Skeletal muscle tissue (tissue), 5 donors: ENCODE measurements around the gene MAP3K15. TPM values are rescaled to one million over a fixed set of nuclear protein-coding genes. Genes with fewer than 3 reads are reported as not detected.
A peak's percentile ranks its signal among the peaks of the same experiment; 100 is the strongest.

Experiments
- H3K27ac ChIP-seq: one replicate; pipeline ENCODE4 v1.7.0; 2013; ENCODE audit warnings: mild to moderate bottlenecking, low read depth, low read length, inconsistent platforms
- H3K27me3 ChIP-seq, 3 donors: one replicate each; pipeline ENCODE4 v1.7.0; 2013; ENCODE audit warnings: low read length in 3 of 3; ENCODE audit not compliant: control insufficient read depth in 3 of 3, insufficient read depth in 3 of 3
- H3K36me3 ChIP-seq, 3 donors: one replicate each; pipeline ENCODE4 v1.7.0; 2013; ENCODE audit warnings: low read length in 3 of 3; ENCODE audit not compliant: control insufficient read depth in 3 of 3, insufficient read depth in 3 of 3
- H3K4me1 ChIP-seq, 3 donors: one replicate each; pipeline ENCODE4 v1.7.0; 2013; ENCODE audit warnings: low read length in 3 of 3, mild to moderate bottlenecking in 3 of 3; ENCODE audit not compliant: control insufficient read depth in 3 of 3, insufficient read depth in 3 of 3
- H3K4me3 ChIP-seq, 3 donors: one replicate each; pipeline ENCODE4 v1.7.0; 2013; ENCODE audit warnings: low read length in 3 of 3
- H3K9ac ChIP-seq, 3 donors: one replicate each; pipeline ENCODE4 v1.7.0; 2013; ENCODE audit warnings: low read length in 3 of 3, mild to moderate bottlenecking in 3 of 3, moderate library complexity in 2 of 3, low read depth in 1 of 3
- H3K9me3 ChIP-seq, 3 donors: one replicate each; pipeline ENCODE4 v1.7.0; 2013; ENCODE audit warnings: low read length in 3 of 3; ENCODE audit not compliant: control insufficient read depth in 3 of 3
- small RNA-seq: library from RNA; depleted of rRNA; stranded (forward); fragments of <200 nt; gene quantifications from one replicate; pipeline ENCODE3, GENCODE V24; 2014
- total RNA-seq: library from RNA; depleted of rRNA; stranded (reverse); fragments of >200 nt; gene quantifications from one replicate; pipeline ENCODE4 v1.2.3, GENCODE V29; 2014
- donor health status: Osteomylitis.

Gene MAP3K15
- total RNA-seq, 1 donor from 2014 or later = 0.52 TPM

DNA sequence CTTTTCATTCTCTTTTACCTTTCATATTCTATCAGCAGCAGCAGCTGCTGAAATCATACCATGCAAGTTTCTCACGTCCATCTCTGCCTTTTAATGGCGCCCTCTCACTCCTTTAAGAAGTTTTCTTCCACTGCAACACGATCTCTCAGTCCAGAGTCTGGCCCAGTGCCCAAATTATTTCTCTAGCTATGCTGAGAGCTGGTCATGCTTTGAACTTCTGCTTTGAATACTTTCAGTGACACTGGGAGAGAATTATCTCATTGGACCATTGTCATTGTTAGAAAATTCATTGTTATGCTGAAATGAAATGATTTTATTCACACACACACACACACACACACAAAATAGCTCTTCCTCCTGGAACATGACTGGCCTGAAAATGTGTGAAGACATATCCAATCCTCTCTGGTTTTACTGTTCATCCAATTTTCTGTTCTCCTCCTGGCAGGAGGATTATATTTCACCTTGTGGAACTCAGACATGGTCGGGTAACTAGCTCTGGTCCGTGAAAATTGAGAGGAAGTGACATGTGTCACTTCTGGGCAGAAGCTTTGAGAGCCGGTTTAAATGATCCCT is 172.9 kb downstream of the MAP3K15 start:
- Histone ChIP-seq H3K9me3 (no peaks in the 10 kb centered on the region), H3K4me1 (peaks cover 10 to 21% (median 13%) of the 10 kb centered on the region in 3 donors), H3K36me3 (no peaks in the 10 kb centered on the region), H3K9ac (peak overlapping the region in 1 of 3 donors; percentile 71), H3K4me3 (peak overlapping the region; percentile 74 to 77 (median 74)), H3K27ac (peak overlapping the region; percentile 57), H3K27me3 (no peaks in the 10 kb centered on the region)

DNA sequence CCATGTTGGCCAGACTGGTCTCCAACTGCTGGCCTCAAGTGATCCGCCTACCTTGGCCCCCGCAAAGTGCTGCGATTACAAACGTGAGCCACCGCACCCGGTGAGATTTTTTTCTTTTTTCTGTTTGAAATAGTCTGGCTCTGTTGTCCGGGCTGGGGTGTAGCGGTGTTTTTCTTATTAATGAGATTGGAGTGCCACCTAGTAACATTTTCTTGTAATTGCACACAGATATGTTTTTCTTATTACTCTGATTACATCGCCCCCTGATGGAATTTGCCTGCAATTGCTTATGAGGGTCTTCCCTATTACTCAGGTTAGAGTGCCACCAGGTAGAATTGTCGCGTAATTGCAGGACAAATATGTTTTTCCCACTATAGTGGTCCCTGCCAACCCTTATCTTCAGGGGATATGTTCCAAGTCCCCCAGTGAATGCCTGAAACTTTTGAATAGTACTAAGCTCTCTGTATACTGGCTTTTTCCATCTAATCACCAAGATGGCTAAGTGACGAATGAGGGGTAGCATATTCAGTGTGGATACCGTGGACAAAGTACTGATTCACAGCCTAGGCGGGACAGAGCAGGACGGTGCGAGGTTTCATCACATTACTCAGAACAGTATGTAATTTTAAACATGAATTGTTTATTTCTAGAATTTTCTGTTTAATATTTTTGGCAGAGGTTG is 180.2 kb downstream of the MAP3K15 start:
- Histone ChIP-seq H3K27ac (no peak overlapping the region), H3K9ac (no peak overlapping the region), H3K9me3 (peaks cover 0 to 5% (median 3%) of the 10 kb centered on the region in 3 donors), H3K27me3 (no peaks in the 10 kb centered on the region), H3K4me3 (no peak overlapping the region), H3K4me1 (peaks cover 0 to 6% (median 0%) of the 10 kb centered on the region in 3 donors), H3K36me3 (no peaks in the 10 kb centered on the region)

DNA sequence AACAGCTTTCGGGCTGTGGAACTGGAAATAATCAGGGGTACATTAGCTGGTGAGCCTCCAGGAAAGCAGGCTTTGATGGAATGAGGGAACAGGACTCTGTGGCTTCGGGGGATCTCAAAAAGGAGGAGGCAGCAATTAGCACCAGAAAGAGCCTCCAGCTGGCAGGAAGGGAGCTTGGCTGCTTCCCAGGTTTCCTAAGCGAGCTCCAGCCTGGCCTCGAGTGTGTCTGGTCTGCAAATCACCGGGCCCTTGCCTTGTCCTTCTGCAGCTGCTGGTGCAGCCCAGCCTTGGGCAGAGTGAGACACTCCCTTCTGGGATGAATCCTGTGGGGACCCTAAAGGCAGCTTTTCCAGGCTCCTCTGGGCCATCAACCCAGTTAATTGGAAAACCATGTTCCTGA is 182.3 kb downstream of the MAP3K15 start:
- Histone ChIP-seq H3K27ac (no peak overlapping the region), H3K4me1 (peaks cover 0 to 6% (median 0%) of the 10 kb centered on the region in 3 donors), H3K9me3 (peaks cover 0 to 5% (median 3%) of the 10 kb centered on the region in 3 donors), H3K9ac (peak overlapping the region in 1 of 3 donors; percentile 40), H3K36me3 (no peaks in the 10 kb centered on the region), H3K27me3 (no peaks in the 10 kb centered on the region), H3K4me3 (no peak overlapping the region)

DNA sequence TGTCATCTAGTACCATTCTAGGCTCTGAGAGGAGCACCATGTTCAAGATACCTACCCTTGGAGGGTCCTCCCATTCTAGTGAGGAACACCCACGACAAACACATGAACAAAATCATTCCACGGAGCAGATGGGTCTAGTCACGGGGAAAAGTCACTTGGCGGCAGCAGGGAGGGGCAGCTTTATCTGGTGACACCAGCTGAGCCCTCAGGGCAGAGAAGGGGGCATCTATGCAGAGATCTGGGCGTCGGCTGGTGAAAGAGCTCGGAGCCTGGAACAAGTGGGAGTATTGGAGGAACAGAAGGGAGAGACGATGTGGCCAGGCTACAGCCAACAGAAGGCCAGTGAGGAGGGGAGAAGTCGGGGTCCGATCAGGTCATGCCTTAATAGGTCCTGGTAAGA is 183.5 kb downstream of the MAP3K15 start:
- Histone ChIP-seq H3K4me3 (no peak overlapping the region), H3K9ac (no peak overlapping the region), H3K36me3 (no peaks in the 10 kb centered on the region), H3K27me3 (no peaks in the 10 kb centered on the region), H3K9me3 (peaks cover 0 to 5% (median 3%) of the 10 kb centered on the region in 3 donors), H3K4me1 (peaks cover 0 to 6% (median 0%) of the 10 kb centered on the region in 3 donors), H3K27ac (no peak overlapping the region)

DNA sequence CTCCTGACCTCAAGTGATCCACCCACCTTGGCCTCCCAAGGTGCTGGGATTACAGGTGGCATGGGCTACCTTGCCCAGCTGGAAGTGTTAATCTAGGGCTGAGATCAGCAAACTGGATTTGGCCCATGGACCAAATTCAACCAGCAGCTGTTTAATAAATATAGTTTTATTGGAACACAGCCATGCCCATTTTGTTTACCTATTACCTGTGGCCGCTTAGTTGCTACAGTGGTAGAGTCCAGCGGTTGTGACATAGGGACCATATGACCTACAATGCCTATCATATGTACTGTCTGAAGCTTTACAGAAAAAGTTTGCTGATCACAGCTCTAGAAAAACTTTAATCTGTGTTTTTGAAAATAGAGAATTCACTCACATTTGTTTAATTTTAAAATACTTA is 188.7 kb downstream of the MAP3K15 start:
- no peak overlapping the region for H3K4me3 ChIP-seq

More for the DNA sequence above, 188.7 kb downstream of the MAP3K15 start:
- H3K27ac ChIP-seq = no peak overlapping the region
- H3K9me3 ChIP-seq = no peaks in the 10 kb centered on the region
- no peak overlapping the region for H3K9ac ChIP-seq
- no peaks in the 10 kb centered on the region for H3K27me3 ChIP-seq
- H3K4me1 ChIP-seq = no peaks in the 10 kb centered on the region
- no peaks in the 10 kb centered on the region for H3K36me3 ChIP-seq

Small RNAs within 50 kb of the gene (small RNA-seq; reads per million reads assigned to genes)
- not detected for gene RF00019

Other genes with a start within 250 kb of the MAP3K15 start
- 74.1 TPM for gene PDHA1, start 171.6 kb downstream of the MAP3K15 start, total RNA-seq